HEK293 (cell line): Measurements from ENCODE around the gene C14orf132.

ENCODE experiments used
- CTCF ChIP-seq: fragments of 450-650 bp; formaldehyde crosslinking; IDR thresholded peaks from 2 replicates; pipeline ENCODE4 v1.5.1; 2016; ENCODE audit warnings: missing biosample characterization, missing genetic modification characterization
- ZNF354C ChIP-seq: fragments of 450-650 bp; formaldehyde crosslinking; IDR thresholded peaks from 2 replicates; pipeline ENCODE4 v1.5.1; 2016; ENCODE audit warnings: missing biosample characterization, missing genetic modification characterization, low read depth, borderline replicate concordance
- ZNF791 ChIP-seq: fragments of 450-650 bp; formaldehyde crosslinking; IDR thresholded peaks from 2 replicates; pipeline ENCODE4 v1.5.1; 2016; ENCODE audit warnings: missing biosample characterization, missing genetic modification characterization
- ZSCAN16 ChIP-seq: fragments of 450-650 bp; formaldehyde crosslinking; IDR thresholded peaks from 2 replicates; pipeline ENCODE4 v1.5.1; 2016; ENCODE audit warnings: missing biosample characterization, missing genetic modification characterization

DNA sequence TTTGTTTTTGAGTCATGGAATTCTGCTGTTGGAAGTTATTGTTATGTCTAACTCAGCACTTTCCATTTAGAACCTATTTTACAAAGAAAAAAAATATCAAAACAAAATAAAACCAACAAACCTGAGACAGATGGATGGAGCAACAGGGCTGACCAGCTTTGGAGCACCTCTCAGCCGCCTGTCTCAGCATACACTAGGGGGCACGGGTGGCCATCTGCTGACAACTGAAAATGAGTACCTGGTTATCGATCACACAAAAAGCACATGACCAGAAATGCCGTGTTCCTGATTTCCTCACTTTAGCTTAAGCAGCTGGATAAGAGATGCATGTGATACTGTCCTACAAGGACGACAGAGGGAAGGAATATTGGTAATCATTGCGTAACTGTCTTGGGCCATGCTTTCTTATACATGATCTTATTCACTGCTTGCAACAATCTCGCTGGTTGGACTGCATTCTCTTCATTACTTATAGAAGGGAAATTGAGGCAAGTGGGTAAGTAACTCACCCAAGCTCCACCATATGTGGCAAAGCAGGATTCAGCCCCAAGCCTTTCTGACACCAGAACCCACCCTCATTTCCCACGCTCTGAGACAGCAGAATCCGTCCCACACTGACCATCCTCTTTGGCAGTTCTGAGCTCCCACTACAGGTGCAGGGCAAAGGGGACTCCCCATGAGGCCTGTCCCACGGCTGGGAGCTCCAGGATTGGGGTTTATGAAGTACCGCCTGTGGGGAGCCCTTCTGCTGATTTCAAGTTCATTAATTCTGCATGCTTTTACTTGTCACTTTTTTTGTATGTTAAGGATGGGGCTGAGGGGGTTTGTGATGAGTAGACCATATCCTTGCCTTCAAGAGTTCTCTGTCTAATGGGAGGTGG lies 43.5 kb downstream of the C14orf132 start:
- TF ChIP-seq ZNF791: no peak
- no peak for TF ChIP-seq ZNF354C
- no peak for TF ChIP-seq ZSCAN16
- TF ChIP-seq CTCF (tag by site-specific recombination): no peak
